IMR-90 (cell line): Measurements from ENCODE around the gene PTPRN2. TPM values are rescaled to one million over a fixed set of nuclear protein-coding genes. Genes with fewer than 3 reads are reported as not detected.

Experiments used
- ATAC-seq: fragments of 200-7000 bp; cut with Tn5 transposase; 2 replicates; pipeline ENCODE4 v1.9.1; 2020; ENCODE audit warnings: low read depth, mild to moderate bottlenecking, moderate library complexity
- BruUV-seq: library from RNA; stranded (reverse); fragments of 400-500 nt; replicated peaks from 2 replicates; lab custom pipeline; 2021; lab: Mats Ljungman, UMichigan
- CTCF ChIA-PET: fragments of 300-600 bp; formaldehyde crosslinking; extraction: SDS; loops from one replicate; lab custom pipeline; 2021; ENCODE audit warnings: antibody characterized with exemption; lab: Yijun Ruan, JAX
- POLR2A ChIA-PET: fragments of 300-600 bp; sonication (Branson Sonifier 250); formaldehyde crosslinking; loops from one replicate; lab custom pipeline; 2022; ENCODE audit warnings: antibody characterized with exemption; ENCODE audit not compliant: unreplicated experiment; lab: Charles Lee
- DNase-seq: peaks from one replicate; pipeline ENCODE4 v3.0.0; 2013
- H2AFZ ChIP-seq: replicated peaks from 2 replicates; pipeline ENCODE3; 2013; ENCODE audit warnings: low read length, mild to moderate bottlenecking; ENCODE audit not compliant: poor library complexity
- H2AK5ac ChIP-seq: 2 replicates; pipeline ENCODE4 v1.6.1; 2013; ENCODE audit warnings: low read depth, low read length, inconsistent platforms
- H2AK9ac ChIP-seq: replicated peaks from 2 replicates; pipeline ENCODE3; 2013; ENCODE audit warnings: mild to moderate bottlenecking, low read depth, low read length, moderate library complexity; ENCODE audit not compliant: poor library complexity
- H2BK120ac ChIP-seq: 2 replicates; pipeline ENCODE4 v1.6.1; 2013; ENCODE audit warnings: low read depth, low read length, inconsistent platforms
- H2BK15ac ChIP-seq: 3 replicates; pipeline ENCODE4 v1.6.1; 2013; ENCODE audit warnings: low read depth, low read length, inconsistent platforms
- H2BK20ac ChIP-seq: 2 replicates; pipeline ENCODE4 v1.6.1; 2013; ENCODE audit warnings: low read depth, mild to moderate bottlenecking, inconsistent platforms, low read length, moderate library complexity
- H2BK5ac ChIP-seq: 2 replicates; pipeline ENCODE4 v1.6.1; 2013; ENCODE audit warnings: mild to moderate bottlenecking, low read depth, low read length, inconsistent platforms; ENCODE audit not compliant: poor library complexity, severe bottlenecking
- H3K14ac ChIP-seq: replicated peaks from 2 replicates; pipeline ENCODE4 v1.6.1; 2013; ENCODE audit warnings: low read depth, low read length, inconsistent platforms
- H3K18ac ChIP-seq: 2 replicates; pipeline ENCODE4 v1.6.1; 2013; ENCODE audit warnings: low read depth, low read length, control low read depth
- H3K23ac ChIP-seq: 2 replicates; pipeline ENCODE4 v1.6.1; 2013; ENCODE audit warnings: low read depth, low read length, inconsistent platforms
- H3K27ac ChIP-seq: 2 replicates; pipeline ENCODE4 v1.5.1; 2013; ENCODE audit warnings: mild to moderate bottlenecking, control low read depth, low read length; ENCODE audit not compliant: insufficient read depth
- H3K27me3 ChIP-seq: 2 replicates; pipeline ENCODE4 v1.6.1; 2013; ENCODE audit warnings: low read length; ENCODE audit not compliant: control insufficient read depth, insufficient read depth
- H3K36me3 ChIP-seq: 2 replicates; pipeline ENCODE4 v1.6.1; 2013; ENCODE audit warnings: low read length, mixed read lengths; ENCODE audit not compliant: control insufficient read depth, insufficient read depth
- H3K4ac ChIP-seq: 2 replicates; pipeline ENCODE4 v1.6.1; 2013; ENCODE audit warnings: low read depth, low read length, inconsistent platforms
- H3K4me1 ChIP-seq: 2 replicates; pipeline ENCODE4 v1.6.1; 2013; ENCODE audit warnings: low read length, mixed read lengths; ENCODE audit not compliant: control insufficient read depth, insufficient read depth
- H3K4me2 ChIP-seq: 2 replicates; pipeline ENCODE4 v1.6.1; 2013; ENCODE audit warnings: low read depth, mild to moderate bottlenecking, control low read depth, low read length, moderate library complexity
- H3K4me3 ChIP-seq: 2 replicates; pipeline ENCODE4 v1.5.1; 2013; ENCODE audit warnings: low read depth, mild to moderate bottlenecking, control low read depth, low read length, moderate library complexity; ENCODE audit not compliant: insufficient read depth
- H3K56ac ChIP-seq: 2 replicates; pipeline ENCODE4 v1.6.1; 2013; ENCODE audit warnings: low read length, inconsistent platforms; ENCODE audit not compliant: insufficient read depth; ENCODE audit errors: extremely low read depth
- H3K79me1 ChIP-seq, 2 experiments: 2 replicates each; pipeline ENCODE4 v1.6.1; 2013; ENCODE audit warnings: low read length in 2 of 2, inconsistent platforms in 1 of 2, low read depth in 1 of 2
- H3K9ac ChIP-seq: 2 replicates; pipeline ENCODE4 v1.6.1; 2013; ENCODE audit warnings: low read depth, low read length, control low read depth
- H3K9me1 ChIP-seq: 2 replicates; pipeline ENCODE4 v1.6.1; 2013; ENCODE audit warnings: low read length, inconsistent platforms; ENCODE audit not compliant: insufficient read depth
- H3K9me3 ChIP-seq: 2 replicates; pipeline ENCODE4 v1.6.1; 2013; ENCODE audit warnings: low read length; ENCODE audit not compliant: control insufficient read depth, insufficient read depth
- H4K20me1 ChIP-seq: 2 replicates; pipeline ENCODE4 v1.6.1; 2013; ENCODE audit warnings: low read length, inconsistent platforms; ENCODE audit not compliant: insufficient read depth
- H4K5ac ChIP-seq: 2 replicates; pipeline ENCODE4 v1.6.1; 2013; ENCODE audit warnings: mild to moderate bottlenecking, low read depth, low read length, control low read depth
- H4K8ac ChIP-seq, 2 experiments: 2 replicates each; pipeline ENCODE4 v1.6.1; 2013; ENCODE audit warnings: low read depth in 2 of 2, low read length in 2 of 2, control low read depth in 1 of 2, inconsistent platforms in 1 of 2
- H4K91ac ChIP-seq: 2 replicates; pipeline ENCODE4 v1.6.1; 2013; ENCODE audit warnings: low read depth, low read length, inconsistent platforms; ENCODE audit not compliant: insufficient read depth
- CEBPB ChIP-seq: IDR thresholded peaks from 2 replicates; pipeline ENCODE4 v1.6.1; 2012; ENCODE audit warnings: low read depth, low read length, improper control_type of control experiment
- WGBS, 2 experiments: methylation state at CpG; one replicate each; pipeline versions ENCODE4 v1.1.5 to v1.1.7; 2013; ENCODE audit warnings: missing lambda C conversion rate in 2 of 2; ENCODE audit not compliant: insufficient read length in 1 of 2; ENCODE audit errors: extremely low coverage in 2 of 2; 5-methylcytosine and 5-hydroxymethylcytosine counted together
- dilution Hi-C: fragments of 300-500 bp; cut with HindIII; formaldehyde crosslinking; loops from one replicate; pipeline ENCODE4 v1.14.3; 2018; ENCODE audit warnings: low sequenced_read_pairs; ENCODE audit not compliant: unreplicated experiment
- in situ Hi-C: fragments of 300-500 bp; cut with MboI; formaldehyde crosslinking; loops from 3 replicates; pipeline ENCODE4 v1.14.3; 2019; ENCODE audit warnings: low sequenced_read_pairs, inconsistent platforms, mixed read lengths
- intact Hi-C: fragments of 100-400 bp; cut with micrococcal nuclease; formaldehyde crosslinking; loops from 2 replicates; pipeline ENCODE4 v1.10.0; 2022
- polyA plus RNA-seq, 3 experiments: library from polyadenylated mRNA; depleted of rRNA; stranded (reverse); fragments of >200 nt; gene quantifications; 2 replicates each; pipeline ENCODE4 v1.2.3, GENCODE V29; 2012; ENCODE audit warnings: low replicate concordance in 1 of 3
- total RNA-seq: library from RNA; depleted of rRNA; stranded (reverse); fragments of >200 nt; gene quantifications from 2 replicates; pipeline ENCODE4 v1.2.3, GENCODE V29; 2012

The PTPRN2 gene
- total and polyA plus RNA-seq, 2 of the 4 experiments (the other 2 are of a cell fraction), result 0.03 TPM; not detected in 1

DNA sequence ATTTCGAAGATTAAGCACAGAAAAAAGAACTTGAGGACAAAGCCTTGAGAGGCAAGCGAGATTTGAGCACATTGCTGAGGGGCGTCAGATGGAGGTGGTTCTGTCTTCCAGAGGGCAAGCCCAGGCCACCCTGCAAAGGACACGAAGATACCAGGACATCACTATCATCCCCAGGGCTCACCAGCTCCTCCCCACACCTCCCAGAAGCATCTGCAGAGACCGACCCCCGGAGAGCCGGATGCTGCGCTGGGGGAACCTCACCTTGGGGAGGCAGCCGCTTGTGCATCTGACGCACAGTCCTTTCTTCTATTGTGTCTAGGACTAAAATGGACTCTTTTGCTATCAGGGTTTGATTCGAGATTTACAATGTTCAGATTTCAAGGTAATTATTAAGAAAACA is 991.2 kb downstream of the PTPRN2 start:
- in situ Hi-C loops, result no loop called here

More for the DNA sequence above, 991.2 kb downstream of the PTPRN2 start:
- no peak overlapping the region for H2AK5ac ChIP-seq
- H4K20me1 ChIP-seq, result no peaks in the 10 kb centered on the region
- no peak overlapping the region for H2BK15ac ChIP-seq
- no peak overlapping the region for H3K18ac ChIP-seq
- no peak overlapping the region for H3K4me2 ChIP-seq
- no peak overlapping the region for H2BK20ac ChIP-seq
- H3K9me1 ChIP-seq, result no peaks in the 10 kb centered on the region
- H2AK9ac ChIP-seq, result no peak overlapping the region
- ChIA-PET CTCF (no interaction called here), POLR2A (no interaction called here)
- H3K27ac ChIP-seq, result no peak overlapping the region
- H3K36me3 ChIP-seq, result no peaks in the 10 kb centered on the region
- no peak overlapping the region for H2BK120ac ChIP-seq
- H3K23ac ChIP-seq, result no peak overlapping the region
- H3K56ac ChIP-seq, result no peak overlapping the region
- intact Hi-C loops, result no loop called here
- H4K5ac ChIP-seq, result no peak overlapping the region
- no peaks in the 10 kb centered on the region for H3K79me1 ChIP-seq
- peaks cover 54% of the 10 kb centered on the region for H3K9me3 ChIP-seq
- H4K8ac ChIP-seq, result no peak overlapping the region
- H4K91ac ChIP-seq, result no peak overlapping the region
- no TSS peak for BruUV-seq
- WGBS, 2 experiments, result no CpG with 5 or more reads among the region's 11 CpGs
- no peaks in the 10 kb centered on the region for H3K27me3 ChIP-seq
- no peak overlapping the region for H2BK5ac ChIP-seq
- H2AFZ ChIP-seq, result no peak overlapping the region
- no peak for TF ChIP-seq CEBPB
- H3K14ac ChIP-seq, result no peak overlapping the region
- no peaks in the 10 kb centered on the region for H3K4me1 ChIP-seq
- H3K4ac ChIP-seq, result no peak overlapping the region
- ATAC-seq (no peak), DNase-seq (no peak)
- dilution Hi-C loops, result no loop called here
- H3K4me3 ChIP-seq, result no peak overlapping the region
- H3K9ac ChIP-seq, result no peak overlapping the region
